Measurements from ENCODE around the gene CTDSPL2. TPM values are rescaled to one million over a fixed set of nuclear protein-coding genes. Genes with fewer than 3 reads are reported as not detected.
"Not testable (repeated sequence)": the region's sequence is repeated elsewhere in the genome, so short reads cannot be mapped to it uniquely, and the experiment has no call there.

The CTDSPL2 gene
- total RNA-seq, 1 donor from 2014 or later, result 40.4 TPM

- peaks cover 5% of the 10 kb centered on the region for H3K36me3 ChIP-seq (ENCODE audit: insufficient read depth, low read length)
- no peak overlapping the region for H3K27ac ChIP-seq (ENCODE audit: low read depth, low read length)
- TF ChIP-seq CTCF (IDR thresholded peaks at IDR 0.05; ENCODE audit: insufficient read depth, low read depth, low read length) (no peak), EZH2 (IDR thresholded peaks at IDR 0.05; ENCODE audit: insufficient read depth, low read length) (no peak)
- H3K79me2 ChIP-seq (ENCODE audit: insufficient read depth, low read length), result peaks cover 11% of the 10 kb centered on the region
- no peaks in the 10 kb centered on the region for H3K27me3 Mint-ChIP-seq (ENCODE audit: low read depth, unreplicated experiment)
- H3K4me1 Mint-ChIP-seq (ENCODE audit: low read depth, unreplicated experiment), result peaks cover 5% of the 10 kb centered on the region
- FAIRE-seq (no peak), DNase-seq (ENCODE audit: low read depth) (no peak)
- H3K27ac Mint-ChIP-seq (ENCODE audit: unreplicated experiment), result no peak overlapping the region
- no peak overlapping the region for H3K9ac ChIP-seq (ENCODE audit: low read length)
- H2AFZ ChIP-seq (ENCODE audit: low read depth, low read length), result no peak overlapping the region
- H3K9me3 ChIP-seq (ENCODE audit: insufficient read depth, low read depth, low read length), result no peaks in the 10 kb centered on the region
- H3K4me3 Mint-ChIP-seq (ENCODE audit: unreplicated experiment), result no peak overlapping the region
- H3K4me1 ChIP-seq (ENCODE audit: insufficient read depth, low read length), result peaks cover 4% of the 10 kb centered on the region
- no peaks in the 10 kb centered on the region for H3K9me3 Mint-ChIP-seq (ENCODE audit: unreplicated experiment)
- H3K27me3 ChIP-seq (ENCODE audit: insufficient read depth, low read length), result no peaks in the 10 kb centered on the region
- no peaks in the 10 kb centered on the region for H4K20me1 ChIP-seq (ENCODE audit: insufficient read depth, low read length)
- H3K4me3 ChIP-seq (ENCODE audit: insufficient read depth, low read depth, low read length), result no peak overlapping the region
- H3K4me2 ChIP-seq (ENCODE audit: low read length), result no peak overlapping the region
- H3K36me3 Mint-ChIP-seq (ENCODE audit: low read depth, unreplicated experiment), result peaks cover 2% of the 10 kb centered on the region
Measured at GRCh38 chr15:44530653-44531052, 103.2 kb downstream of the CTDSPL2 start.

- H3K27me3 Mint-ChIP-seq (ENCODE audit: low read depth, unreplicated experiment); H3K4me3 Mint-ChIP-seq (ENCODE audit: unreplicated experiment); H3K36me3 ChIP-seq (ENCODE audit: insufficient read depth, low read length); H3K27ac Mint-ChIP-seq (ENCODE audit: unreplicated experiment); H4K20me1 ChIP-seq (ENCODE audit: insufficient read depth, low read length); H3K27me3 ChIP-seq (ENCODE audit: insufficient read depth, low read length); H3K9me3 ChIP-seq (ENCODE audit: insufficient read depth, low read depth, low read length); H3K4me3 ChIP-seq (ENCODE audit: insufficient read depth, low read depth, low read length); H2AFZ ChIP-seq (ENCODE audit: low read depth, low read length); H3K36me3 Mint-ChIP-seq (ENCODE audit: low read depth, unreplicated experiment); H3K27ac ChIP-seq (ENCODE audit: low read depth, low read length); H3K9me3 Mint-ChIP-seq (ENCODE audit: unreplicated experiment); H3K4me1 Mint-ChIP-seq (ENCODE audit: low read depth, unreplicated experiment); DNase-seq (ENCODE audit: low read depth); FAIRE-seq; H3K4me2 ChIP-seq (ENCODE audit: low read length); H3K4me1 ChIP-seq (ENCODE audit: insufficient read depth, low read length); H3K9ac ChIP-seq (ENCODE audit: low read length): not testable (repeated sequence)
- peaks cover 16% of the 10 kb centered on the region for H3K79me2 ChIP-seq (ENCODE audit: insufficient read depth, low read length)
Measured at GRCh38 chr15:44532275-44532674, 104.8 kb downstream of the CTDSPL2 start.

GRCh38 chr15:44532689-44533088 is 105.3 kb downstream of the CTDSPL2 start:
- no peaks in the 10 kb centered on the region for H3K9me3 ChIP-seq (ENCODE audit: insufficient read depth, low read depth, low read length)
- Mint-ChIP-seq H3K4me3 (ENCODE audit: unreplicated experiment) (no peak overlapping the region), H3K4me1 (ENCODE audit: low read depth, unreplicated experiment) (peaks cover 7% of the 10 kb centered on the region)

More at GRCh38 chr15:44532689-44533088, 105.3 kb downstream of the CTDSPL2 start:
- Histone ChIP-seq H3K27me3 (ENCODE audit: insufficient read depth, low read length) (no peaks in the 10 kb centered on the region), H3K4me2 (ENCODE audit: low read length) (no peak overlapping the region), H3K36me3 (ENCODE audit: insufficient read depth, low read length) (no peaks in the 10 kb centered on the region), H3K79me2 (ENCODE audit: insufficient read depth, low read length) (peaks cover 20% of the 10 kb centered on the region), H4K20me1 (ENCODE audit: insufficient read depth, low read length) (peaks cover 2% of the 10 kb centered on the region), H3K4me3 (ENCODE audit: insufficient read depth, low read depth, low read length) (no peak overlapping the region), H2AFZ (ENCODE audit: low read depth, low read length) (no peak overlapping the region), H3K4me1 (ENCODE audit: insufficient read depth, low read length) (peaks cover 10% of the 10 kb centered on the region), H3K9ac (ENCODE audit: low read length) (no peak overlapping the region), H3K27ac (ENCODE audit: low read depth, low read length) (no peak overlapping the region)
- Mint-ChIP-seq H3K36me3 (ENCODE audit: low read depth, unreplicated experiment) (peaks cover 2% of the 10 kb centered on the region), H3K27ac (ENCODE audit: unreplicated experiment) (no peak overlapping the region), H3K27me3 (ENCODE audit: low read depth, unreplicated experiment) (no peaks in the 10 kb centered on the region), H3K9me3 (ENCODE audit: unreplicated experiment) (no peaks in the 10 kb centered on the region)
- FAIRE-seq (no peak), DNase-seq (ENCODE audit: low read depth) (no peak)
- TF ChIP-seq EZH2 (IDR thresholded peaks at IDR 0.05; ENCODE audit: insufficient read depth, low read length), result no peak
- no peak for TF ChIP-seq CTCF (IDR thresholded peaks at IDR 0.05; ENCODE audit: insufficient read depth, low read depth, low read length)
